H1 (cell line): ENCODE results near the gene UNC119. TPM values are rescaled to one million over a fixed set of nuclear protein-coding genes. Genes with fewer than 3 reads are reported as not detected.

Source experiments
- CTCF ChIA-PET: fragments of 300-600 bp; sonication (Branson Sonifier 250); formaldehyde crosslinking; loops from one replicate; lab custom pipeline; 2021; ENCODE audit not compliant: partially characterized antibody; lab: Charles Lee
- POLR2A ChIA-PET: fragments of 300-600 bp; sonication (Branson Sonifier 250); formaldehyde crosslinking; loops from one replicate; lab custom pipeline; 2021; ENCODE audit warnings: inconsistent platforms; ENCODE audit not compliant: partially characterized antibody; lab: Charles Lee
- DNase-seq, 2 experiments: peaks; one replicate each; pipeline versions ENCODE4 v3.0.0 to v3.0.0-alpha.2; 2010 to 2022; ENCODE audit warnings: low spot score in 2 of 2, low read depth in 1 of 2, mixed read lengths in 1 of 2
- FAIRE-seq: peaks from 2 replicates; lab custom pipeline; 2011; peaks lifted over from hg19 to GRCh38; lab: Jason Lieb, UNC
- H2AFZ ChIP-seq: 2 replicates; pipeline ENCODE4 v1.8.1; 2012; ENCODE audit warnings: low read length, inconsistent platforms
- H2AK5ac ChIP-seq: 2 replicates; pipeline ENCODE4 v1.6.1; 2013; ENCODE audit warnings: low read depth, low read length
- H2BK120ac ChIP-seq: replicated peaks from 2 replicates; pipeline ENCODE3; 2013; ENCODE audit warnings: low read depth, low read length, inconsistent platforms
- H2BK12ac ChIP-seq: 2 replicates; pipeline ENCODE4 v1.6.1; 2013; ENCODE audit warnings: low read depth, low read length
- H2BK15ac ChIP-seq: 2 replicates; pipeline ENCODE4 v1.6.1; 2013; ENCODE audit warnings: low read length
- H2BK20ac ChIP-seq: 2 replicates; pipeline ENCODE4 v1.6.1; 2013; ENCODE audit warnings: low read length
- H2BK5ac ChIP-seq: 2 replicates; pipeline ENCODE4 v1.6.1; 2013; ENCODE audit warnings: low read depth, low read length
- H3K14ac ChIP-seq: 2 replicates; pipeline ENCODE4 v1.6.1; 2013; ENCODE audit warnings: inconsistent platforms; ENCODE audit not compliant: insufficient read length
- H3K18ac ChIP-seq: 2 replicates; pipeline ENCODE4 v1.6.1; 2013; ENCODE audit warnings: low read length; ENCODE audit errors: extremely low read depth
- H3K23ac ChIP-seq: 2 replicates; pipeline ENCODE4 v1.6.1; 2013; ENCODE audit warnings: inconsistent platforms; ENCODE audit not compliant: insufficient read length
- H3K23me2 ChIP-seq: 2 replicates; pipeline ENCODE4 v1.6.1; 2013; ENCODE audit warnings: low read depth, low read length
- H3K27ac ChIP-seq: 2 replicates; pipeline ENCODE4 v1.6.1; 2011; ENCODE audit warnings: low read depth, low read length, inconsistent platforms
- H3K27me3 ChIP-seq, 4 experiments: replicated peaks in 1 of 4; 1 replicate in 1 of 4; 2 replicates in 3 of 4; pipeline versions ENCODE4 v1.6.1 to v1.8.1; 2011 to 2013; ENCODE audit warnings: low read length in 3 of 4, mild to moderate bottlenecking in 3 of 4, inconsistent platforms in 2 of 4, mixed read lengths in 2 of 4, moderate library complexity in 1 of 4; ENCODE audit not compliant: control insufficient read depth in 3 of 4, insufficient read depth in 3 of 4; ENCODE audit errors: extremely low read depth in 1 of 4
- H3K36me3 ChIP-seq, 4 experiments: 2 replicates each; pipeline versions ENCODE4 v1.6.1 to v1.8.1; 2011 to 2013; ENCODE audit warnings: mild to moderate bottlenecking in 4 of 4, low read length in 3 of 4, moderate library complexity in 2 of 4, control low read depth in 1 of 4, inconsistent platforms in 1 of 4; ENCODE audit not compliant: insufficient read depth in 4 of 4, control insufficient read depth in 2 of 4
- H3K4ac ChIP-seq: replicated peaks from 2 replicates; pipeline ENCODE3; 2013; ENCODE audit warnings: low read length, low read depth, mixed read lengths, inconsistent platforms; ENCODE audit not compliant: insufficient read length
- H3K4me1 ChIP-seq, 4 experiments: replicated peaks in 1 of 4; 1 replicate in 1 of 4; 2 replicates in 3 of 4; pipeline versions ENCODE4 v1.6.1 to v1.8.1; 2011 to 2013; ENCODE audit warnings: low read length in 3 of 4, inconsistent platforms in 2 of 4, mixed read lengths in 1 of 4; ENCODE audit not compliant: insufficient read depth in 4 of 4, control insufficient read depth in 3 of 4
- H3K4me2 ChIP-seq, 2 experiments: 2 replicates each; pipeline versions ENCODE4 v1.6.1 to v1.8.1; 2011 to 2013; ENCODE audit warnings: low read depth in 2 of 2, low read length in 2 of 2, control low read depth in 1 of 2, inconsistent platforms in 1 of 2, mild to moderate bottlenecking in 1 of 2; ENCODE audit not compliant: insufficient read depth in 1 of 2
- H3K4me3 ChIP-seq, 4 experiments: fragments of 200-600, 300-600 bp in 1 of 4; sonication (generic), shearing (Covaris generic), sonication (Bioruptor Twin) in 1 of 4; 2 replicates each; pipeline versions ENCODE4 v1.5.1 to v1.8.1; 2011 to 2016; ENCODE audit warnings: low read length in 4 of 4, low read depth in 3 of 4, control low read depth in 2 of 4, inconsistent platforms in 2 of 4, mild to moderate bottlenecking in 2 of 4, mixed read lengths in 1 of 4, moderate library complexity in 1 of 4; ENCODE audit not compliant: insufficient read depth in 2 of 4; ENCODE audit errors: extremely low read depth in 1 of 4
- H3K56ac ChIP-seq: replicated peaks from 2 replicates; pipeline ENCODE3; 2013; ENCODE audit warnings: low read depth, mild to moderate bottlenecking, mixed read lengths, low read length, inconsistent platforms; ENCODE audit not compliant: insufficient read length
- H3K79me1 ChIP-seq: 2 replicates; pipeline ENCODE4 v1.6.1; 2013; ENCODE audit warnings: low read depth, low read length, control low read depth
- H3K79me2 ChIP-seq, 2 experiments: 2 replicates each; pipeline versions ENCODE4 v1.6.1 to v1.8.1; 2012 to 2013; ENCODE audit warnings: low read length in 2 of 2, mild to moderate bottlenecking in 2 of 2, inconsistent platforms in 1 of 2; ENCODE audit not compliant: insufficient read depth in 2 of 2, control insufficient read depth in 1 of 2
- H3K9ac ChIP-seq, 4 experiments: replicated peaks in 1 of 4; 1 replicate in 1 of 4; 2 replicates in 3 of 4; pipeline versions ENCODE4 v1.6.1 to v1.8.1; 2011 to 2013; ENCODE audit warnings: low read depth in 3 of 4, low read length in 3 of 4, control low read depth in 2 of 4, mild to moderate bottlenecking in 2 of 4, moderate library complexity in 2 of 4, inconsistent platforms in 1 of 4; ENCODE audit errors: extremely low read depth in 1 of 4
- H3K9me3 ChIP-seq, 2 experiments: 2 replicates each; pipeline versions ENCODE4 v1.6.1 to v1.8.1; 2012 to 2013; ENCODE audit warnings: mild to moderate bottlenecking in 2 of 2, moderate library complexity in 2 of 2, control low read depth in 1 of 2, inconsistent platforms in 1 of 2, low read depth in 1 of 2, low read length in 1 of 2, mixed read lengths in 1 of 2; ENCODE audit not compliant: insufficient read depth in 2 of 2
- H4K20me1 ChIP-seq, 2 experiments: replicated peaks in 1 of 2; 2 replicates each; pipeline versions ENCODE3 to v1.8.1; 2011 to 2013; ENCODE audit warnings: inconsistent platforms in 2 of 2, low read length in 2 of 2, mild to moderate bottlenecking in 1 of 2; ENCODE audit not compliant: insufficient read depth in 2 of 2, control insufficient read depth in 1 of 2
- H4K5ac ChIP-seq: 2 replicates; pipeline ENCODE4 v1.6.1; 2013; ENCODE audit warnings: low read length, low read depth, mixed read lengths, inconsistent platforms; ENCODE audit not compliant: insufficient read length
- H4K8ac ChIP-seq: 2 replicates; pipeline ENCODE4 v1.8.0; 2013; ENCODE audit warnings: mild to moderate bottlenecking, moderate library complexity, low read length, inconsistent platforms; ENCODE audit not compliant: insufficient read depth; ENCODE audit errors: extremely low read depth
- H4K91ac ChIP-seq: replicated peaks from 2 replicates; pipeline ENCODE3; 2013; ENCODE audit warnings: low read length, mixed read lengths, inconsistent platforms; ENCODE audit not compliant: insufficient read length
- JUND ChIP-seq: IDR thresholded peaks from 2 replicates; pipeline ENCODE4 v1.6.1; 2011; ENCODE audit warnings: mild to moderate bottlenecking, improper control_type of control experiment, low read length
- NRF1 ChIP-seq: IDR thresholded peaks from 2 replicates; pipeline ENCODE4 v1.6.1; 2011; ENCODE audit warnings: mild to moderate bottlenecking, low read depth, low read length, improper control_type of control experiment
- SP2 ChIP-seq: IDR thresholded peaks from 2 replicates; pipeline ENCODE4 v1.6.1; 2012; ENCODE audit warnings: mild to moderate bottlenecking, low read length, inconsistent platforms
- TAF7 ChIP-seq: optimal IDR thresholded peaks from 2 replicates; pipeline ENCODE3; 2011; ENCODE audit warnings: low read depth, mild to moderate bottlenecking, inconsistent platforms, low read length, moderate library complexity, borderline replicate concordance
- WGBS, 2 experiments: shearing (Covaris generic) in 1 of 2; methylation state at CpG; one replicate each; pipeline versions ENCODE4 v1.1.6 to v1.1.7; 2013 to 2015; ENCODE audit warnings: low lambda C conversion rate in 2 of 2, mixed read lengths in 2 of 2, inconsistent platforms in 1 of 2, low coverage in 1 of 2, missing lambda C conversion rate in 1 of 2; ENCODE audit not compliant: insufficient replicate concordance in 2 of 2, insufficient coverage in 1 of 2, insufficient read length in 1 of 2; ENCODE audit errors: extremely low coverage in 1 of 2, missing lambda C conversion rate in 1 of 2; 5-methylcytosine and 5-hydroxymethylcytosine counted together
- polyA plus RNA-seq, 7 experiments: library from polyadenylated mRNA; depleted of rRNA in 3 of 7; stranded (reverse) in 5 of 7; unstranded in 2 of 7; fragments of >200 nt in 5 of 7; fragments of 200-250 nt in 2 of 7; gene quantifications; 1 replicate in 5 of 7; 2 replicates in 1 of 7; 4 replicates in 1 of 7; pipeline versions ENCODE4 v1.2.1 to v1.2.3, GENCODE V29; 2011 to 2013; ENCODE audit warnings: missing spikeins in 2 of 7, mixed read lengths in 2 of 7
- total RNA-seq: library from RNA; stranded (reverse); fragmentation: NEBNext Ultra II Directional; extraction: Animal tissue kit (Norgen Biotek cat#: 25700); gene quantifications from 2 replicates; pipeline ENCODE4 v1.2.1, GENCODE V29; 2021

The UNC119 gene
- total and polyA plus RNA-seq, 2 of the 8 experiments (the other 6 are each of a cell fraction or from before 2014, with no cell fraction given), result 43.5 to 94.4 TPM

DNA sequence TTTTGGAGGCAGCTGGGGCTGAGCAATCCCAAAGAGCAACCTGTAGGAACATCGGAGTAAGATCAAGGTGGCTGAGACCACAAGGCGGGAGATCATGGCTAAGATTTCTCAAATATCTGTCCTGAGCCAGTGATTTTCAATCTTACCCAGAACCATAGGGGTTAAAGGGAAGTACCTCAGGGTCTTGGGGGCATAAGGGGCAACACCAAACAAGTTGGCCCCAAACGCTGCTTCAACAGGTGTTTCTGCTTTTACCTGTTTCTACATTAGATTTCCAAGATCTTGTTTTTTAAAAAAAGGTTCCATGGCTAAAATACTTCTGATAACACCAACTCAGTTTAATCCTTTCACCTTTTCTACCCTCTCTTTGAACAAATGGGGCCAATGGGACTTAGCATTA is 2.6 kb upstream of the UNC119 start:
- H2BK20ac ChIP-seq, result no peak overlapping the region
- H3K4me1 ChIP-seq, result peaks cover 0 to 10% (median 2%) of the 10 kb centered on the region in 4 experiments; a peak in 2 of 7 replicates
- H4K5ac ChIP-seq, result no peak overlapping the region
- H3K9me3 ChIP-seq, result no peaks in the 10 kb centered on the region
- peaks cover 0 to 10% of the 10 kb centered on the region in 2 experiments; a peak in 1 of 4 replicates for H3K79me2 ChIP-seq
- no peak overlapping the region for H3K56ac ChIP-seq
- no peak overlapping the region for H2BK12ac ChIP-seq
- H3K18ac ChIP-seq, result no peak overlapping the region
- H3K79me1 ChIP-seq, result peaks cover 7% of the 10 kb centered on the region; the same call in 1 of the 2 replicates
- H3K9ac ChIP-seq, result no peak overlapping the region
- H3K4me3 ChIP-seq, result no peak overlapping the region
- H3K4me2 ChIP-seq, result no peak overlapping the region
- no peaks in the 10 kb centered on the region; a peak in 1 of 7 replicates for H3K27me3 ChIP-seq
- POLR2A ChIA-PET, result interaction anchor here (1.5 to 2.4 kb wide), 2 partner anchors 21 to 22 kb away, joined by 6 to 7 read pairs; partner anchors contain the start of gene ALDOC
- no peak overlapping the region for H3K23ac ChIP-seq
- no peak overlapping the region for H3K4ac ChIP-seq
- no peak overlapping the region for H3K14ac ChIP-seq
- FAIRE-seq (no peak), DNase-seq (no peak)
- no peak overlapping the region for H2BK15ac ChIP-seq
- H4K91ac ChIP-seq, result no peak overlapping the region
- peaks cover 4 to 39% (median 16%) of the 10 kb centered on the region in 4 experiments for H3K36me3 ChIP-seq
- peaks cover 7% of the 10 kb centered on the region; the same call in 1 of the 2 replicates for H3K23me2 ChIP-seq
- 91% methylated on average over 3 of the region's 3 CpGs; no CpG with 5 or more reads in 1 of the 2 experiments for WGBS, 2 experiments
- CTCF ChIA-PET, result interaction anchor here (1.0 to 2.5 kb wide), 8 partner anchors 9 to 123 kb away, joined by 3 to 8 read pairs (median 5); no protein-coding TSS in a partner anchor
- H4K20me1 ChIP-seq, result peaks cover 2 to 7% of the 10 kb centered on the region in 2 experiments
- H4K8ac ChIP-seq, result no peak overlapping the region
- no peak overlapping the region for H2BK5ac ChIP-seq
- H2AFZ ChIP-seq, result no peak overlapping the region
- TF ChIP-seq JUND (no peak), SP2 (no peak), NRF1 (no peak), TAF7 (no peak)
- TF ChIP-seq, all 59 proteins: peak for 0
- Histone ChIP-seq H2AK5ac (no peak overlapping the region), H2BK120ac (no peak overlapping the region), H3K27ac (no peak overlapping the region)
